Activated naive CD4-positive, alpha-beta T cell treated with anti-CD3 and anti-CD28 coated beads, Interleukin-2, amount 50 U/mL, for 24 hours (primary cell): Measurements from ENCODE around the gene HCN2.
A peak's percentile ranks its signal among the peaks of the same experiment; 100 is the strongest.

Source experiments
- H3K27ac Mint-ChIP-seq: one replicate; pipeline ENCODE4 v1.8.0; 2021; ENCODE audit warnings: mild to moderate bottlenecking, mixed read lengths
- H3K27me3 Mint-ChIP-seq: one replicate; pipeline ENCODE4 v1.8.0; 2021; ENCODE audit warnings: mixed read lengths
- H3K36me3 Mint-ChIP-seq: one replicate; pipeline ENCODE4 v1.8.0; 2021; ENCODE audit warnings: mixed read lengths
- H3K4me1 Mint-ChIP-seq: one replicate; pipeline ENCODE4 v1.8.0; 2021; ENCODE audit warnings: mixed read lengths
- H3K4me3 Mint-ChIP-seq: one replicate; pipeline ENCODE4 v1.8.0; 2021; ENCODE audit warnings: mild to moderate bottlenecking, mixed read lengths
- H3K9me3 Mint-ChIP-seq: one replicate; pipeline ENCODE4 v1.8.0; 2021; ENCODE audit warnings: mixed read lengths

The HCN2 gene

DNA sequence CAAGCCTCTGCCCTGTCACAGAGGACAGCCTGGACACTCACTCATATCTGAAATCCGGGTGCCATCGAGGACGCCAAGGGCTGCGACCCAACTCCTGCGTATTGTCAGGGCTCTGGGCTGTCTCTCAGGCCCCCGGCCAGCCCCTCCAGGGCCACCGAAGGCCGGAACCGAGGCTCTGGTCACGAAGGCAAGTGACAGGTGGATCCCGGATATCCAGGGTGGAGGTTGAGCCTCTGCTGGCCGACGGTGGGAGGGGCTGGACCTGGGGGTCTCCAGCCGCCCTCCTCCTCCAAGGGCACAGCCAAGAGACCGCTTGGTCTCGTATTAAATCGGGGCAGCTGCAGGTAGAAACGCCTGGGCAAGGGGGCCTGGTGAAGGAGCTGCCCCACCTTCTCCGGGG, 67.9 kb downstream of the HCN2 start:
- no peaks in the 10 kb centered on the region for H3K9me3 Mint-ChIP-seq
- H3K27ac Mint-ChIP-seq: no peak overlapping the region
- no peak overlapping the region for H3K4me3 Mint-ChIP-seq
- H3K4me1 Mint-ChIP-seq: peaks cover 54% of the 10 kb centered on the region
- H3K27me3 Mint-ChIP-seq: no peaks in the 10 kb centered on the region
- H3K36me3 Mint-ChIP-seq: no peaks in the 10 kb centered on the region

GRCh38 chr19:658059-658839, 68.6 kb downstream of the HCN2 start:
- Mint-ChIP-seq H3K27me3 (no peaks in the 10 kb centered on the region), H3K36me3 (no peaks in the 10 kb centered on the region), H3K4me1 (peaks cover 54% of the 10 kb centered on the region)

GRCh38 chr19:658916-659839, 69.5 kb downstream of the HCN2 start:
- Mint-ChIP-seq H3K4me1 (peaks cover 54% of the 10 kb centered on the region), H3K27me3 (no peaks in the 10 kb centered on the region), H3K36me3 (no peaks in the 10 kb centered on the region), H3K9me3 (no peaks in the 10 kb centered on the region), H3K27ac (peak overlapping the region; percentile 72), H3K4me3 (peak overlapping the region; percentile 97)

More at GRCh38 chr19:658059-658839, 68.6 kb downstream of the HCN2 start:
- Mint-ChIP-seq H3K4me3 (peak overlapping the region; percentile 44), H3K27ac (no peak overlapping the region), H3K9me3 (no peaks in the 10 kb centered on the region)

GRCh38 chr19:660793-661426, 71.2 kb downstream of the HCN2 start:
- Mint-ChIP-seq H3K27me3 (no peaks in the 10 kb centered on the region), H3K4me3 (peak overlapping the region; percentile 97), H3K27ac (peak overlapping the region; percentile 93), H3K36me3 (no peaks in the 10 kb centered on the region), H3K9me3 (no peaks in the 10 kb centered on the region), H3K4me1 (peaks cover 47% of the 10 kb centered on the region)

- H3K4me1 Mint-ChIP-seq: peaks cover 41% of the 10 kb centered on the region
- H3K36me3 Mint-ChIP-seq: no peaks in the 10 kb centered on the region
- H3K27ac Mint-ChIP-seq: peak overlapping the region; percentile 93
- peak overlapping the region; percentile 97 for H3K4me3 Mint-ChIP-seq
- no peaks in the 10 kb centered on the region for H3K27me3 Mint-ChIP-seq
- no peaks in the 10 kb centered on the region for H3K9me3 Mint-ChIP-seq
Measured at GRCh38 chr19:661427-662196, 71.9 kb downstream of the HCN2 start.

DNA sequence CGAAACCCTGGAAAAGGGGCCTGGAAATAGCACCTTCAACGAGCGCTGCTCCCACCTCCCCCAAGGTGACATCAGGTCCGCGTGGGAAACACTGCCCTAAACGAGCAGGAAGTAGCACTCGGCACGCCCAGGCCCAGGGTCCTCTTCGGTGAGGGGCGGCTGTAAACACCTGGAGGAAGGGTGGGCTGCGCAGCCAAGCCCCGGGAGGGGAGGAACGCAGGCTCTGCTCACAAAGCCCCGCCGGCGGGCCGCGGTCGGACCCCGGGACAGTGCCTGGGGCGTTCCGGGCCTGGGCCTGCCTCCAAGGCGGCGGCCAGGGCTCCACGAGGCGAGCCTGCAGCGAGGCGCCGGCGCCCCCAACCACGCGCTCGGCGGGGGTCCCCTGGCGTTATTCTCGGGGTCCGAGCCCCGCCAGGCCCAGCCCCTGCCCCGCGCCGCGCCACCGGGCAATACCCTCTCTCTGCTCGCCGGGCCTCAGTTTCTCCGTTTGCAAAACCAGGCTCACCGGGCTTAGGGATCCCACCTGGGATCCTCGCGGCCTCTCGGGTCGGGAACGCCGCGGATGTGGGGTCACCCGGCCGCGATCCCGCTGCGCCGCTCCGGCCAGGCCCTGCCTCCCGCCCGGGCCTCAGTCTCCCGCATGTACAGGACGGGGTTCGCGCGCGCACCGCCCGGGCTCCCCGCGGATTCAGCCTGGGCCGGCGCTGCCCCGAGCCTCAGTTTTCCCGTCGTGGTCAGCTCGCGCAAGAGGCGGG, 72.7 kb downstream of the HCN2 start:
- peaks cover 35% of the 10 kb centered on the region for H3K4me1 Mint-ChIP-seq
- H3K36me3 Mint-ChIP-seq: no peaks in the 10 kb centered on the region
- peak overlapping the region; percentile 97 for H3K4me3 Mint-ChIP-seq

DNA sequence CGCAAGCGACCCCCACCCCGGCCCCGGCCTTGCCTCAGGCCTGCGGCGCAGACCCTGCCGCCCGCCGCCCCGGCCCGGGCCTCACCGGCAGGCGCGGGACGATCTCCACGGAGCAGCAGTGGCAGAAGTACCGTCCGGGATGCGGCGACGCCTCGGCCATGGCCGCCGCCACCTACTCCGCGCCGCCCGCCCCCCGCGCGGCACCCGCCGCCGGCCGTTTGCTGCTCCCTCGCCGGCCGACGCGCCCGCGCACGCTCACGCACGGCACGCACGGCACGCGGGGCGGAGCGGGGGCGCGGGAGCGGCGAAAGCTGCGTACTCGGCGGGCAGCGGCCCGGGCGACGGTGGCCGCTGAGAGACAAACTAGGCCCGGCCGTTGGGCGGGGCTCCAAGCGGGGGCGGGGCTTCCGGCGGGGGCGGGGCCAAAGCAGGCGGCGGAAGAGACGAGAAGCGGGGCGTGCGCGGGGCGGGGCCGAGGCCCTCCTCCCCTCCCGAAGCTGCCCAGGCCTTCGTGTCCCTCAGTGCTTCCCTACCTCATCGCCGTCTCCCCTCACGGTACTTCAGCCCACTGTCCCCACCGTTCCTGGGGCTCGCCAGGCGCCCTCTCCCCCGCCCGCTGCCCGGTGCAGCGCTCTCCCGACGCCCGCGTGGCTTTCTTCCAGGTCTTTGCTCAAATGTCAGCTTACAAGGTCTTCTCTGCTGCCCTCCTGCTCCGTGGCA, 73.4 kb downstream of the HCN2 start, which contains the start of gene RNF126:
Gene RNF126 (minus strand): TSS at position 253 of the 720 bp plus-strand sequence. CDS start 93 bp downstream, at position 160.
- H3K4me3 Mint-ChIP-seq: peak within 1 kb of the TSS; percentile 97
- H3K9me3 Mint-ChIP-seq: no peaks in the 10 kb centered on the region
- peaks cover 32% of the 10 kb centered on the region for H3K4me1 Mint-ChIP-seq
- no peaks in the 10 kb centered on the region for H3K36me3 Mint-ChIP-seq
- no peaks in the 10 kb centered on the region for H3K27me3 Mint-ChIP-seq
- peak within 1 kb of the TSS; percentile 93 for H3K27ac Mint-ChIP-seq

More for the DNA sequence above, 72.7 kb downstream of the HCN2 start:
- Mint-ChIP-seq H3K27me3 (no peaks in the 10 kb centered on the region), H3K27ac (peak overlapping the region; percentile 93), H3K9me3 (no peaks in the 10 kb centered on the region)

DNA sequence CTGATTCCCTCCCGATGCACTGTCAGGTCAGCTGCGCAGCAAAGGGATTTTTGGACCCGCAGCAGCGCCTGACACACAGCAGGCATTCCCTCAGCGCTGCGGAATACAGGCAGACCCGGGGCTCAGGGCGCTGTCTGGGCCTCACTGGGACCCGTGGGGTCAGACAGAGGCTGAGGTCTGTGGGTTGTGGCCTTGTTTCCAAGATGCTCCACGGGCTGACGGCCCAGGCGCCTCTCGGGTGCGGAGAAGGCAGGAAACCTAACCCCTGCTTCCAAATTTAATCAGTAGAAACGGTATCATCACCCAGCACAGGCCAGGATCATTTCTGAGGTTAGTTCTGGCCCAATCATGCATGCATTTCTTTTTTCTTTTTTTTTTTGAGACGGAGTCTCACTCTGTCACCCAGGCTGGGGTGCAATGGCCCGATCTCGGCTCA, 74.0 kb downstream of the HCN2 start:
- H3K36me3 Mint-ChIP-seq: no peaks in the 10 kb centered on the region
- peak overlapping the region; percentile 90 for H3K27ac Mint-ChIP-seq
- H3K4me3 Mint-ChIP-seq: peak overlapping the region; percentile 81
- H3K4me1 Mint-ChIP-seq: peaks cover 29% of the 10 kb centered on the region
- H3K27me3 Mint-ChIP-seq: no peaks in the 10 kb centered on the region
- no peaks in the 10 kb centered on the region for H3K9me3 Mint-ChIP-seq

DNA sequence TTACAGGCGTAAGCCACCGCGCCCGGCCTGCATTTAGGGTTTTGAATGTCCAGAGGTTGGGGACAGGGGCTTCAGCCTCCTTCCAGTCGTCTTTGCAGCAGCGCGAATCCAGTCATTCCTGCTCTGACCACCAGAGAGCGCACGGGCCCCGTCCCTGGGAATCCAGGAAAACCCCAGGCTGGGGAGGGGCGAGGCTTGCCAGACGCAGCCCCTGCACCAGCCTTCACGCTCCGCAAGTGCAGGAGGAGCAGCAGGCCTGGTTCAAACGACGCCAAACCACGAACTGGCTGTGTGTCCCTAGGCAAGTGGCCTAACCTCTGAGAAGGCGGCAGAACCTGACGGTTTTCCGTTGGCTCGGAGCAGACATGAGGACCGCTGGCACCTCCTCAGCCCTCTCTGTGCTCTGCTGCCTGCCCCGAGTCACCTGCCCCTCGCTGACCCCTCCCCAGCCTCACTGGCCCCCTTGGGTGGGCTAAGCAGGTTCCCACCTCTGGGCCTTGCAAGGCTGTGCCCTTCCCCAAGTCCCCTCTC, 75.3 kb downstream of the HCN2 start:
- peak overlapping the region; percentile 68 for H3K4me3 Mint-ChIP-seq
- H3K27me3 Mint-ChIP-seq: peaks cover 2% of the 10 kb centered on the region
- no peaks in the 10 kb centered on the region for H3K36me3 Mint-ChIP-seq
- no peaks in the 10 kb centered on the region for H3K9me3 Mint-ChIP-seq
- H3K27ac Mint-ChIP-seq: peak overlapping the region; percentile 84
- peaks cover 20% of the 10 kb centered on the region for H3K4me1 Mint-ChIP-seq
